ENCODE results near the gene ZSCAN2. TPM values are rescaled to one million over a fixed set of nuclear protein-coding genes. Genes with fewer than 3 reads are reported as not detected.
"Not testable (repeated sequence)": the region's sequence is repeated elsewhere in the genome, so short reads cannot be mapped to it uniquely, and the experiment has no call there.

The ZSCAN2 gene
- 17.4 and 19.9 TPM in 2 replicates for total RNA-seq (2014; rRNA removed; shearing (Covaris generic))
- 10.1 and 15.9 TPM in 2 replicates for polyA plus RNA-seq (2015; cell fraction: cytosol; rRNA removed)
- polyA plus RNA-seq (2015; cell fraction: nucleus; rRNA removed) = 5.2 and 12.0 TPM in 2 replicates

GRCh38 chr15:84600687-84601554 lies at the start of gene ZSCAN2:
Gene ZSCAN2 (plus strand): TSS chr15:84601009. CDS start chr15:84603928, 2,919 bp downstream.
- in situ Hi-C loops (cut with HindIII; ENCODE audit: low pct_unique_long_range_greater_than_20kb, low sequenced_read_pairs) = no loop called here
- DNase-seq (ENCODE audit: low read depth, low spot score) = peak; percentile 95

- DNase-seq (ENCODE audit: low read depth, low spot score); in situ Hi-C loops (cut with HindIII; ENCODE audit: low pct_unique_long_range_greater_than_20kb, low sequenced_read_pairs): not testable (repeated sequence)
Measured at GRCh38 chr15:84551624-84552023, 49.2 kb upstream of the ZSCAN2 start.

DNA sequence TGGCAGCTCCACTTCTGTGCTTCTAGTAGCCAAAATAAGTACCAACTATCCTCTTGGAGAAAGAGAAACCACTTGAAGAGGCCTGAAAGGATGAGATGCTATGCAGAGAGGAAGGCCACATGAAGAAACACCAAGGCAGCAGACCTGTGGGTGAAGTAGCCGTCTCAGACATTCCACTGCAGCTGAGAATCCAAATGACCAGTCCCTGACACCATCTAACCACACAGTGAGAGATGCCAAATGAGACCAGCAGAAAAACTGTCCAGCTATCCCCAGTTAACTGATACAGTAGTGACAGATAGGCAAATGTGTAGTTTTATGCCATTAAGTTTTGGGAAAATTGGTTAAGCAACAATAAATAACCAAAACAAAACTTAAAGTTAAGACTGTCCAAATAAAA lies 47.9 kb upstream of the ZSCAN2 start:
- DNase-seq (ENCODE audit: low read depth, low spot score) = no peak
- in situ Hi-C loops (cut with HindIII; ENCODE audit: low pct_unique_long_range_greater_than_20kb, low sequenced_read_pairs) = no loop called here

DNA sequence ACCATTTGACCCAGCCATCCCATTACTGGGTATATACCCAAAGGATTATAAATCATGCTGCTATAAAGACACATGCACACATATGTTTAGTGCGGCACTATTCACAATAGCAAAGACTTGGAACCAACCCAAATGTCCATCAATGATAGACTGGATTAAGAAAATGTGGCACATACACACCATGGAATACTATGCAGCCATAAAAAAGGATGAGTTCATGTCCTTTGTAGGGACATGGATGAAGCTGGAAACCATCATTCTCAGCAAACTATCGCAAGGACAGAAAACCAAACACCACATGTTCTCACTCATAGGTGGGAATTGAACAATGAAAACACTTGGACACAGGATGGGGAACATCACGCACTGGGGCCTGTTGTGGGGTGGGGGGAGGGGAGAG lies 44.1 kb upstream of the ZSCAN2 start:
- DNase-seq (ENCODE audit: low read depth, low spot score); in situ Hi-C loops (cut with HindIII; ENCODE audit: low pct_unique_long_range_greater_than_20kb, low sequenced_read_pairs): not testable (repeated sequence)

DNA sequence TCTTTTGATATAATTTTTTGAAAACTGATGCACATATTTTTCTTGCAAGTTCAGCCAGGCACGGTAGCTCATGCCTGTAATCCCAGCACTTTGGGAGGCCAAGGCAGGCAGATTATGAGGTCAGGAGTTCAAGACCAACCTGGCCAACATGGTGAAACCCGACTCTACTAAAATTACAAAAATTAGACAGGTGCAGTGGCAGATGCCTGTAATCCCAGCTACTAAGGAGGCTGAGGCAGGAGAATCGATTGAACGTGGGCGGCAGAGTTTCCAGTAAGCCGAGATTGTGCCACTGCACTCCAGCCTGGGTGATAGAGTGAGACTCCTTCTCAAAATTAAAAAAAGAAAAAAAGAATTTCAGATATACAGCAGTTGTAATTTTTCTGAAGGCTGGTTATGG lies 32.8 kb upstream of the ZSCAN2 start:
- DNase-seq (ENCODE audit: low read depth, low spot score); in situ Hi-C loops (cut with HindIII; ENCODE audit: low pct_unique_long_range_greater_than_20kb, low sequenced_read_pairs): not testable (repeated sequence)

DNA sequence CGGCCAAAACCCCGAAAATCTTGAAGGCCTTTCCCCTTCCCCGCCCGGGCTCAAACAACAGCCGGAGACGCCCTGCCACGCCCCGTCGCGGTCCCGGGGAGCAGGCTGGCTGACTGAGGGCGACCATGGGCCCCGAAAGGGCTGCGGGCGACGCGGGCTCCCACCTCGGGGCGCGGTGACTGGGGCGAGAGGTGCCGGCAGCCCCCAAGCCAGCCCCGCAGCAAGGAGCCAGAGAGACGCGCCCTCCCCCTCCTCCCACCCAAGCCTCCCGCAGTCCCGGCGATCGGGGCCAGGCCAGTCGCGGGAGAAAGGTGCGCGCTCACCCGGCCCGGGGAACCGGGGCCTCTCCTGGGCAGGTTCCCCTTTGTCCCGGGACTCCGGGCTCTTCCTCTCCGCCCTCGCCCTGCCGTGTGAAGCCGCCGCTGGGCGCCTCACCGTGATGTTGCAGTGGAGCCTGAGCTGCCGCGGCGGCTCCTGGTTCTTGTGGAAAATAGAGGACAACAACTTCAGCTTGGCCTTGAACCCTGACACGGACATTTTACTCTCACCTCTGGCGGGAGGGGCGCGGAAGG lies 30.6 kb upstream of the ZSCAN2 start:
- no peak for DNase-seq (ENCODE audit: low read depth, low spot score)
- in situ Hi-C loops (cut with HindIII; ENCODE audit: low pct_unique_long_range_greater_than_20kb, low sequenced_read_pairs) = no loop called here

DNA sequence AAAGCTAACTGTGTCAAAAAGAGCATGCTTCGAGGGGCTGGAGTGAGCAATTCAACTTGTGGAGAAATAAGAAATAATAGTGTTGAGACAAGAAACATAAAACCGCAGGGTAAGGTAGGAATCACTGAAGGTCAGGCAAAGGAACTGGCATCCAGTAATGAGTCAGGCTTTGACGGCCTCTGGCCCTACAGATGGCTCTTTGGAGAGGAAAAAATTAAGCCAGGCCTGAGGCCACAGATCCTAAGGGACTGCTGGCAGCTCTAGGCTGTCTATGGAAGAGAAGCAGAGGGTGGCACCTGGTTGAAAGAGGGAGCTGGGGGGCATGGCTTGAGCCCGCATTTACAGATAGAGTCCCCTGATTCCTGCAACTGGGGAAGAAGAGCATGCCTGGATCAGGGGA lies 28.6 kb upstream of the ZSCAN2 start:
- no peak for DNase-seq (ENCODE audit: low read depth, low spot score)
- in situ Hi-C loops (cut with HindIII; ENCODE audit: low pct_unique_long_range_greater_than_20kb, low sequenced_read_pairs) = no loop called here

GRCh38 chr15:84575493-84575892 lies 25.3 kb upstream of the ZSCAN2 start:
- in situ Hi-C loops (cut with HindIII; ENCODE audit: low pct_unique_long_range_greater_than_20kb, low sequenced_read_pairs) = no loop called here
- no peak for DNase-seq (ENCODE audit: low read depth, low spot score)

DNA sequence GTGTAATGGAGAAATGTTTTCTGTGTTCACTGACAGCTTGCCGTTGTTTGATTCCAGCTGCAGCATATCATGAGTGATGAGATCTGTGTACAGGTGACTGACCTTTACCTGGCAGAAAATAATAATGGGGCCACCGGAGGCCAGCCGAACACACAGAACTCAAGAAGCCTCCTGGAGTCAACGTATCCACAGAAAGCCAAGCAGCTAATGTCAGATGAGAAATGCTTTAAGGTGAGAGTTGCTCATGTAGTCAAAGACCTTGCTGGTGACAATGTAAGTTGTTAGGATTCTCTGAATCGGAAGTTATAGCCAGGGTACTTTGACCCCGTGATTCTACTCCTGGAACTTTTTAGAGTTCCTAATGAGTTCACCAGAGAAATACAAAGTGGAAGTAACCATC lies 22.9 kb upstream of the ZSCAN2 start:
- DNase-seq (ENCODE audit: low read depth, low spot score); in situ Hi-C loops (cut with HindIII; ENCODE audit: low pct_unique_long_range_greater_than_20kb, low sequenced_read_pairs): not testable (repeated sequence)

GRCh38 chr15:84579261-84579721 lies 21.5 kb upstream of the ZSCAN2 start:
- in situ Hi-C loops (cut with HindIII; ENCODE audit: low pct_unique_long_range_greater_than_20kb, low sequenced_read_pairs); DNase-seq (ENCODE audit: low read depth, low spot score): not testable (repeated sequence)

- DNase-seq (ENCODE audit: low read depth, low spot score); in situ Hi-C loops (cut with HindIII; ENCODE audit: low pct_unique_long_range_greater_than_20kb, low sequenced_read_pairs): not testable (repeated sequence)
Measured at GRCh38 chr15:84581676-84582428, 19.0 kb upstream of the ZSCAN2 start.

DNA sequence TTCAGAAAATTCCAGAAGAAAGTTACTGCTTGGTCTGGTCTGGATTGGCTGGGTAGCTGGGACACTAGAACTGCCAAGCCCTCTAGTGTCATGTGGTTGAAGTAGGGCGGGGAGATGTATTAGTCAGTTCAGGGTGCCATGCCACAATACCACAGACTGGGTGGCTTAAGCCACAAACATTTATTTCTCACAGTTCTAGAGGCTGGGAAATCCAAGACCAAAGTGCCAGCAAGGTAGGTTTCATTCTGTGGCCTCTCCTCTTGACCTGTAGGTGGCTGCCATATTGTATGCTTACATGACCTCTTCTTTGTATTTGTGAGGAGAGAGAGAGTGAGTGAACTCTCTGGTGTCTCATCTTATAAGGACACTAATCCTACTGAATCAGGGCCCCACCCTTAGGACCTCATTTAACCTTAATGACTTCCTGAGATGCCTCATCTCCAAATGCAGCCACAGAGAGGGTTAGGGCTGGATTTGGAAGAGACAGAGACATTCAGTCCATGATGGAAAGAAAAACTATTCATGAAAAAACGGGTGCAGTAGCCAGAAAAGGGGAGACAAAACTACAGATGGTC lies 18.1 kb upstream of the ZSCAN2 start:
- DNase-seq (ENCODE audit: low read depth, low spot score) = no peak
- in situ Hi-C loops (cut with HindIII; ENCODE audit: low pct_unique_long_range_greater_than_20kb, low sequenced_read_pairs) = no loop called here

DNA sequence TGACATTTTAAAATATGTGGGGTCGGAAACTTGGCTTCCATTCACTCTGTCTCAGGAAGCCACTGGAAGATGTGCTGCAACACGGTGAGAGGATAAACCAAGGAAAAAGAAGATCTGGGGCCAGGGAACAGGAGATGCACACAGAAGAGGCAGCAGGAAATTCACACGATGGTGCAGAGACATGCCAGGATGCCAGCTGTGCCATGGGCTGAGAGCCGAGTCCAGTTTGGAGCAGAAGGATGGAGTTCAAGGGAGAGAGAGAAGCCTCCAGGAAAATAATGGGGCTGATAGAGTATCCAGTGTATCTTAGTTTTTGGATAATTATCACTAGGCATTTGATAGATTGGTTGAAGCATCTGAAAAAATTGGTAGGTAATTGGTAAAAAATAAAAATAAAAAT lies 16.9 kb upstream of the ZSCAN2 start:
- in situ Hi-C loops (cut with HindIII; ENCODE audit: low pct_unique_long_range_greater_than_20kb, low sequenced_read_pairs); DNase-seq (ENCODE audit: low read depth, low spot score): not testable (repeated sequence)

DNA sequence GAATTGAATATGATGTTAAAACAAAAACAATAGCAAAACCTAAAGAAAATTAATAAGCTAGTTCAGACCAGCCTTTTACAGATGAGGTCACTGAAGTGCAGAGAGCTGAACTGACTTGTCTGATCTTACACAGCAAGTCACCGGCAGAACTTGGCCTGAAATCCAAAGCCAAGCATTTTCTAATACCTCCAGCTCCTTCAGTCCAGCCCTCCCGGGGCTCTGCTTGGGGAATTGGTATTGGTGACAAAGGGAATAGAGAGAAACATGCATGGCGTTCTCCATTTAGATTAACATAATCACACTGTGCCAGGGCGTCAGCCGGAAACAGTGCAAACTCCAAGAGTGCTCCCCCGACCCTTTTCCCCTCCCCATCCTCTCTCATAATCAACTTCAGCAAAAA lies 14.1 kb upstream of the ZSCAN2 start:
- no peak for DNase-seq (ENCODE audit: low read depth, low spot score)
- in situ Hi-C loops (cut with HindIII; ENCODE audit: low pct_unique_long_range_greater_than_20kb, low sequenced_read_pairs) = no loop called here

DNA sequence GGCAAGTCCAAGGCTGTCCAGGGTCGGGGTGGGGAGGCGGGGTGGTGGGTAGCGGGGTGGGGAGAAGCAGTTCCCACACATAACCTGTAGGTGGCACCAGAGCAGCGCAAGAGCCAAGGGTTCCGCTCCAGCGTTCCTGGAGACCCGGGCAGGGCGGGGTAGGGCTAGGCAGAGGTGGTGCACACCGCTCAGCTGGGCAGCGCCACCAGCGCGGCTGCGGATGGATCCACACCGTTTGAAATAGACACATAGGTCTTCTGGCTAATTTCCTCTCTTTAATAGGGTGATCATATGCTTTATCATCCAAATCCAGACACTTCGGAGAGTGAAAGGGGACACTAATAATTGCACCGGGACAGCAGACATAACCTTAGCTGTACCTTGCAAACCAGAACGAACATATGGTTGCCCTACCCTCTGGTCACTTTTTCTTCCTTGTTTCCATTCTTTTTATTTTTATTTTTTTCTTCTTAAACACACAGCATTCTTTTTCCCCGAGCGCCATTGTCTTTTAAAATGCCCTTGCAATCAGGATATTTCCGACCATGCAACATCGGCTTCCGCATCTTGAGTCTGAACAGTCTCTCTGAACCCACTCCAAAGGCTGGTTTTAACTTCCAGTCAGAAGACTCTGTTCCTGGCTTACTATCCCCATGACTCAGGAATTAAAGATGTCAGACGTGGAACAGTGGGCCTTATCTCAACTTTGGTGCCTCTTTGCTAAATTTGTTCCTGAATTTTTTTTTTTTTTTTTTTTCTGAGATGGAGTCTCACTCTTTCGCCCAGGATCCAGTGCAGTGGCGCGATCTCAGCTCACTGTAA lies 12.5 kb upstream of the ZSCAN2 start:
- in situ Hi-C loops (cut with HindIII; ENCODE audit: low pct_unique_long_range_greater_than_20kb, low sequenced_read_pairs) = no loop called here
- peak; percentile 87 for DNase-seq (ENCODE audit: low read depth, low spot score)

DNA sequence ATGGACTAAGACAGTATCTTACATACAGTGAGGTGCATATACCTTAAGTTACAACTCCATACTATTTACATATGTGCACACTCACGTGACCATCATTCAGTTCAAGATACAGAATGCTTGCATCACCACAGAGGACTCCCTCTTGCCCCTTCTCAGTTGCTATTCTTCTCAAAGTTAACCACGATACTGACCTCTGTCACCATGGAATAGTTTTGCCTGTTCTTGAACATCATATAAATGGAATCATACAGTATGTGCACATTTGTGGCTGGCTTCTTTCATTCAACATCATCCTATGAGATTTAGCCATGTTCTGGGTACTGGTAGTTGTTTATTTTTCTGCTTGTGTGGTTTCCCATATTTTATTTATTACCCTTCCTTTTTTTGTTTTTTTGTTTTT lies 10.4 kb upstream of the ZSCAN2 start:
- in situ Hi-C loops (cut with HindIII; ENCODE audit: low pct_unique_long_range_greater_than_20kb, low sequenced_read_pairs) = no loop called here
- no peak for DNase-seq (ENCODE audit: low read depth, low spot score)

GRCh38 chr15:84591815-84592214 lies 9.0 kb upstream of the ZSCAN2 start:
- no peak for DNase-seq (ENCODE audit: low read depth, low spot score)
- in situ Hi-C loops (cut with HindIII; ENCODE audit: low pct_unique_long_range_greater_than_20kb, low sequenced_read_pairs) = no loop called here
